Measurements from ENCODE around the gene CD44.

The CD44 gene

GRCh38 chr11:35171226-35171625 is 32.3 kb downstream of the CD44 start:
- Histone ChIP-seq H3K9me3 (ENCODE audit: control extremely low read depth in 1 of 5, control insufficient read depth in 4 of 5, insufficient read depth in 2 of 5, low read depth in 1 of 5, low read length in 4 of 5) (no peaks in the 10 kb centered on the region), H3K4me1 (ENCODE audit: control extremely low read depth in 1 of 4, control insufficient read depth in 4 of 4, insufficient read depth in 4 of 4, low read length in 3 of 4) (peaks cover 44 to 77% (median 58%) of the 10 kb centered on the region in 4 experiments), H3K36me3 (ENCODE audit: control insufficient read depth in 4 of 4, insufficient read depth in 4 of 4, low read length in 3 of 4) (peaks cover 0 to 22% (median 4%) of the 10 kb centered on the region in 4 experiments), H3K27ac (ENCODE audit: insufficient read depth in 1 of 2, low read depth in 1 of 2, low read length in 2 of 2, poor library complexity in 1 of 2, severe bottlenecking in 2 of 2) (no peak overlapping the region), H3K27me3 (replicated peaks in 2 of 5; ENCODE audit: control insufficient read depth in 4 of 5, insufficient read depth in 5 of 5, low read length in 4 of 5) (no peaks in the 10 kb centered on the region), H3K4me3 (ENCODE audit: control insufficient read depth in 1 of 7, extremely low read depth in 1 of 7, insufficient read depth in 4 of 7, low read depth in 2 of 7, low read length in 6 of 7) (no peak overlapping the region)
- ChIA-PET CTCF (interaction anchor here (1.1 to 1.9 kb wide), 5 partner anchors 8 to 134 kb away, joined by 3 to 7 read pairs (median 5); no protein-coding TSS in a partner anchor), POLR2A (no interaction called here)
- DNase-seq: no peak
- WGBS (ENCODE audit: insufficient coverage): no CpG with 5 or more reads among the region's 1 CpG

GRCh38 chr11:35173011-35173511 is 34.1 kb downstream of the CD44 start:
- peak overlapping the region; percentile 2 to 41 for H3K27ac ChIP-seq (ENCODE audit: insufficient read depth in 1 of 2, low read depth in 1 of 2, low read length in 2 of 2, poor library complexity in 1 of 2, severe bottlenecking in 2 of 2)
- DNase-seq: peak in 1 of 3 donors; percentile 44
- H3K4me3 ChIP-seq (ENCODE audit: control insufficient read depth in 1 of 7, extremely low read depth in 1 of 7, insufficient read depth in 4 of 7, low read depth in 2 of 7, low read length in 6 of 7): peak overlapping the region in 3 of 7 experiments; percentile 5 to 36 (median 22)
- H3K9me3 ChIP-seq (ENCODE audit: control extremely low read depth in 1 of 5, control insufficient read depth in 4 of 5, insufficient read depth in 2 of 5, low read depth in 1 of 5, low read length in 4 of 5): no peaks in the 10 kb centered on the region
- POLR2A ChIA-PET: no interaction called here
- no peaks in the 10 kb centered on the region for H3K27me3 ChIP-seq (replicated peaks in 2 of 5; ENCODE audit: control insufficient read depth in 4 of 5, insufficient read depth in 5 of 5, low read length in 4 of 5)
- peaks cover 14 to 33% (median 20%) of the 10 kb centered on the region in 4 experiments for H3K36me3 ChIP-seq (ENCODE audit: control insufficient read depth in 4 of 4, insufficient read depth in 4 of 4, low read length in 3 of 4)
- WGBS (ENCODE audit: insufficient coverage): 15% methylated on average over 2 of the region's 2 CpGs
- CTCF ChIA-PET: interaction anchor here (1.5 to 1.6 kb wide), 3 partner anchors 17 to 248 kb away, joined by 3 to 4 read pairs (median 4); partner anchors contain the start of gene CD44
- H3K4me1 ChIP-seq (ENCODE audit: control extremely low read depth in 1 of 4, control insufficient read depth in 4 of 4, insufficient read depth in 4 of 4, low read length in 3 of 4): peaks cover 28 to 61% (median 40%) of the 10 kb centered on the region in 4 experiments

GRCh38 chr11:35173616-35174566 is 34.9 kb downstream of the CD44 start:
- no peaks in the 10 kb centered on the region for H3K9me3 ChIP-seq (ENCODE audit: control extremely low read depth in 1 of 5, control insufficient read depth in 4 of 5, insufficient read depth in 2 of 5, low read depth in 1 of 5, low read length in 4 of 5)
- H3K4me3 ChIP-seq (ENCODE audit: control insufficient read depth in 1 of 7, extremely low read depth in 1 of 7, insufficient read depth in 4 of 7, low read depth in 2 of 7, low read length in 6 of 7): peak overlapping the region in 2 of 7 experiments; percentile 5 to 15
- peak in 2 of 3 donors; percentile 40 to 50 for DNase-seq
- H3K36me3 ChIP-seq (ENCODE audit: control insufficient read depth in 4 of 4, insufficient read depth in 4 of 4, low read length in 3 of 4): peaks cover 21 to 37% (median 27%) of the 10 kb centered on the region in 4 experiments
- no peaks in the 10 kb centered on the region for H3K27me3 ChIP-seq (replicated peaks in 2 of 5; ENCODE audit: control insufficient read depth in 4 of 5, insufficient read depth in 5 of 5, low read length in 4 of 5)
- ChIA-PET POLR2A (interaction anchor here (1.3 kb wide), 1 partner anchor 17 kb away, joined by 3 read pairs; no protein-coding TSS in a partner anchor), CTCF (interaction anchor here (0.7 to 1.6 kb wide), 4 partner anchors 16 to 249 kb away, joined by 3 to 4 read pairs (median 3); no protein-coding TSS in a partner anchor)
- peaks cover 24 to 57% (median 33%) of the 10 kb centered on the region in 4 experiments for H3K4me1 ChIP-seq (ENCODE audit: control extremely low read depth in 1 of 4, control insufficient read depth in 4 of 4, insufficient read depth in 4 of 4, low read length in 3 of 4)
- H3K27ac ChIP-seq (ENCODE audit: insufficient read depth in 1 of 2, low read depth in 1 of 2, low read length in 2 of 2, poor library complexity in 1 of 2, severe bottlenecking in 2 of 2): peak overlapping the region in 1 of 2 experiments; percentile 41
- no CpG with 5 or more reads among the region's 3 CpGs for WGBS (ENCODE audit: insufficient coverage)

- Histone ChIP-seq H3K36me3 (ENCODE audit: control insufficient read depth in 4 of 4, insufficient read depth in 4 of 4, low read length in 3 of 4) (peaks cover 22 to 39% (median 33%) of the 10 kb centered on the region in 4 experiments), H3K4me1 (ENCODE audit: control extremely low read depth in 1 of 4, control insufficient read depth in 4 of 4, insufficient read depth in 4 of 4, low read length in 3 of 4) (peaks cover 24 to 51% (median 30%) of the 10 kb centered on the region in 4 experiments), H3K4me3 (ENCODE audit: control insufficient read depth in 1 of 7, extremely low read depth in 1 of 7, insufficient read depth in 4 of 7, low read depth in 2 of 7, low read length in 6 of 7) (no peak overlapping the region), H3K27ac (ENCODE audit: insufficient read depth in 1 of 2, low read depth in 1 of 2, low read length in 2 of 2, poor library complexity in 1 of 2, severe bottlenecking in 2 of 2) (no peak overlapping the region), H3K27me3 (replicated peaks in 2 of 5; ENCODE audit: control insufficient read depth in 4 of 5, insufficient read depth in 5 of 5, low read length in 4 of 5) (no peaks in the 10 kb centered on the region), H3K9me3 (ENCODE audit: control extremely low read depth in 1 of 5, control insufficient read depth in 4 of 5, insufficient read depth in 2 of 5, low read depth in 1 of 5, low read length in 4 of 5) (no peaks in the 10 kb centered on the region)
- POLR2A ChIA-PET: interaction anchor here (0.7 to 1.3 kb wide), 2 partner anchors 9 to 17 kb away, joined by 3 read pairs; no protein-coding TSS in a partner anchor
- CTCF ChIA-PET: interaction anchor here (0.8 to 1.1 kb wide), 3 partner anchors 31 to 220 kb away, joined by 3 read pairs; no protein-coding TSS in a partner anchor
- DNase-seq: peak in 1 of 3 donors; percentile 23
- WGBS (ENCODE audit: insufficient coverage): 85% methylated on average over 1 of the region's 3 CpGs
Measured at GRCh38 chr11:35174666-35175065, 35.7 kb downstream of the CD44 start.

- H3K4me3 ChIP-seq (ENCODE audit: control insufficient read depth in 1 of 7, extremely low read depth in 1 of 7, insufficient read depth in 4 of 7, low read depth in 2 of 7, low read length in 6 of 7): no peak overlapping the region
Measured at GRCh38 chr11:35177370-35177769, 38.4 kb downstream of the CD44 start.

GRCh38 chr11:35178067-35178805 is 39.3 kb downstream of the CD44 start:
- no peak for DNase-seq
- no peak overlapping the region for H3K4me3 ChIP-seq (ENCODE audit: control insufficient read depth in 1 of 7, extremely low read depth in 1 of 7, insufficient read depth in 4 of 7, low read depth in 2 of 7, low read length in 6 of 7)
- H3K27ac ChIP-seq (ENCODE audit: insufficient read depth in 1 of 2, low read depth in 1 of 2, low read length in 2 of 2, poor library complexity in 1 of 2, severe bottlenecking in 2 of 2): no peak overlapping the region
- no peaks in the 10 kb centered on the region for H3K27me3 ChIP-seq (replicated peaks in 2 of 5; ENCODE audit: control insufficient read depth in 4 of 5, insufficient read depth in 5 of 5, low read length in 4 of 5)
- ChIA-PET POLR2A (interaction anchor here (0.9 kb wide), 1 partner anchor 181 kb away, joined by 3 read pairs; no protein-coding TSS in a partner anchor), CTCF (interaction anchor here (1.4 to 4.1 kb wide), 5 partner anchors 11 to 127 kb away, joined by 3 to 26 read pairs (median 5); no protein-coding TSS in a partner anchor)
- H3K4me1 ChIP-seq (ENCODE audit: control extremely low read depth in 1 of 4, control insufficient read depth in 4 of 4, insufficient read depth in 4 of 4, low read length in 3 of 4): peaks cover 13 to 27% (median 19%) of the 10 kb centered on the region in 4 experiments
- WGBS (ENCODE audit: insufficient coverage): 100% methylated on average over 2 of the region's 3 CpGs
- H3K36me3 ChIP-seq (ENCODE audit: control insufficient read depth in 4 of 4, insufficient read depth in 4 of 4, low read length in 3 of 4): peaks cover 39 to 64% (median 51%) of the 10 kb centered on the region in 4 experiments
- H3K9me3 ChIP-seq (ENCODE audit: control extremely low read depth in 1 of 5, control insufficient read depth in 4 of 5, insufficient read depth in 2 of 5, low read depth in 1 of 5, low read length in 4 of 5): no peaks in the 10 kb centered on the region

More at GRCh38 chr11:35177370-35177769, 38.4 kb downstream of the CD44 start:
- Histone ChIP-seq H3K27me3 (replicated peaks in 2 of 5; ENCODE audit: control insufficient read depth in 4 of 5, insufficient read depth in 5 of 5, low read length in 4 of 5) (no peaks in the 10 kb centered on the region), H3K4me1 (ENCODE audit: control extremely low read depth in 1 of 4, control insufficient read depth in 4 of 4, insufficient read depth in 4 of 4, low read length in 3 of 4) (peaks cover 19 to 34% (median 25%) of the 10 kb centered on the region in 4 experiments), H3K9me3 (ENCODE audit: control extremely low read depth in 1 of 5, control insufficient read depth in 4 of 5, insufficient read depth in 2 of 5, low read depth in 1 of 5, low read length in 4 of 5) (no peaks in the 10 kb centered on the region), H3K36me3 (ENCODE audit: control insufficient read depth in 4 of 4, insufficient read depth in 4 of 4, low read length in 3 of 4) (peaks cover 35 to 56% (median 45%) of the 10 kb centered on the region in 4 experiments), H3K27ac (ENCODE audit: insufficient read depth in 1 of 2, low read depth in 1 of 2, low read length in 2 of 2, poor library complexity in 1 of 2, severe bottlenecking in 2 of 2) (no peak overlapping the region)
- 88% methylated on average over 4 of the region's 5 CpGs for WGBS (ENCODE audit: insufficient coverage)
- ChIA-PET CTCF (interaction anchor here (1.1 to 4.1 kb wide), 3 partner anchors 10 to 178 kb away, joined by 3 to 26 read pairs (median 7); no protein-coding TSS in a partner anchor), POLR2A (interaction anchor here (0.6 kb wide), 1 partner anchor 22 kb away, joined by 3 read pairs; no protein-coding TSS in a partner anchor)
- peak in 1 of 3 donors; percentile 36 for DNase-seq
